Measurements from ENCODE around the gene ROBO2.

The ROBO2 gene

DNA sequence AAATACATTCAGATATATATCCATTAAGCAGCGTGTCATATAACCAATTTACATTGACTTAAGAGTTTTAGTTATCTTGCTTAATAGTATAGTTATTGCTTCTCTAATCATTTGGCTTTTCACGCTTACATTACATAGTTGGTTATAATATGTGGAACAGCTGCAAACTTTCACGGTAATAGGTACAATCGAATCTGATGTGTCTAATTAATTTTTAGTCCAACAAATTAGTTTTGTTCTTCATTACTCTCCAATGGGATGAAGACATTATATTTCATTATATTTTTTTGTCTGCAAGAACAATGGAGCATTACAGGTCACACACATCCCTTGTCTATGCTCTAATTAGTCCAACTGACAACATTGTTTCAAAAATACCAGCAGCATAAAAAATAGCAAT, 546.3 kb downstream of the ROBO2 start:
- Histone ChIP-seq H4K20me1 (ENCODE audit: insufficient read depth) (no peaks in the 10 kb centered on the region), H3K27me3 (ENCODE audit: insufficient read depth, low read depth) (no peaks in the 10 kb centered on the region), H3K4me1 (ENCODE audit: low read depth, poor library complexity, severe bottlenecking) (no peaks in the 10 kb centered on the region), H3K4me3 (IDR thresholded peaks at IDR 0.05; ENCODE audit: insufficient read depth, low read depth, low read length) (no peak overlapping the region), H3K27ac (no peak overlapping the region), H3K9ac (no peak overlapping the region), H3K4me2 (no peak overlapping the region), H3K36me3 (ENCODE audit: insufficient read depth) (no peaks in the 10 kb centered on the region), H3K79me2 (ENCODE audit: insufficient read depth, low read depth) (no peaks in the 10 kb centered on the region), H2AFZ (ENCODE audit: low read depth) (no peak overlapping the region)
- TF ChIP-seq, protein P1, sequence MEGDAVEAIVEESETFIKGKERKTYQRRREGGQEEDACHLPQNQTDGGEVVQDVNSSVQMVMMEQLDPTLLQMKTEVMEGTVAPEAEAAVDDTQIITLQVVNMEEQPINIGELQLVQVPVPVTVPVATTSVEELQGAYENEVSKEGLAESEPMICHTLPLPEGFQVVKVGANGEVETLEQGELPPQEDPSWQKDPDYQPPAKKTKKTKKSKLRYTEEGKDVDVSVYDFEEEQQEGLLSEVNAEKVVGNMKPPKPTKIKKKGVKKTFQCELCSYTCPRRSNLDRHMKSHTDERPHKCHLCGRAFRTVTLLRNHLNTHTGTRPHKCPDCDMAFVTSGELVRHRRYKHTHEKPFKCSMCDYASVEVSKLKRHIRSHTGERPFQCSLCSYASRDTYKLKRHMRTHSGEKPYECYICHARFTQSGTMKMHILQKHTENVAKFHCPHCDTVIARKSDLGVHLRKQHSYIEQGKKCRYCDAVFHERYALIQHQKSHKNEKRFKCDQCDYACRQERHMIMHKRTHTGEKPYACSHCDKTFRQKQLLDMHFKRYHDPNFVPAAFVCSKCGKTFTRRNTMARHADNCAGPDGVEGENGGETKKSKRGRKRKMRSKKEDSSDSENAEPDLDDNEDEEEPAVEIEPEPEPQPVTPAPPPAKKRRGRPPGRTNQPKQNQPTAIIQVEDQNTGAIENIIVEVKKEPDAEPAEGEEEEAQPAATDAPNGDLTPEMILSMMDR (conservative IDR thresholded peaks at IDR 0.05; ENCODE audit: low read depth, low read length): no peak

DNA sequence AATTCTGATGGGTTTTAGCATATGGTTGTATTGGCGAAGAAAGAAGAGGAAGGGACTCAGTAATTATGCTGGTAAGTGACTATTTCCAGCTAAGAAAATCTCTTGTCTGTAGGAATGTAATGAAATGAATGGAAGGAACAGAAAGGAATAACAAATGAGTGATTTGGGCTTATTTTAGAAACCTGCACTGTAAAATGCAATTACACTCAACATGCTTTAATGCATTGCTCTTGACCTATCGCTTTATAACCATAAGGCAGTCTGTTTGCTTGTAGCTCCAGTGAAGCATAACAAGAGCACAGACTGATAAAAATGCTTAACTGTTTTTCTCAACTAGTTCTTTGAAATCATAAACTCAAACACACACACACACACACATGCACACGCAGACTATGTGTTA, 549.0 kb downstream of the ROBO2 start:
- Histone ChIP-seq H3K4me2 (no peak overlapping the region), H3K79me2 (ENCODE audit: insufficient read depth, low read depth) (no peaks in the 10 kb centered on the region), H4K20me1 (ENCODE audit: insufficient read depth) (no peaks in the 10 kb centered on the region), H3K9ac (no peak overlapping the region), H2AFZ (ENCODE audit: low read depth) (no peak overlapping the region), H3K27ac (no peak overlapping the region), H3K36me3 (ENCODE audit: insufficient read depth) (no peaks in the 10 kb centered on the region), H3K4me1 (ENCODE audit: low read depth, poor library complexity, severe bottlenecking) (no peaks in the 10 kb centered on the region), H3K4me3 (IDR thresholded peaks at IDR 0.05; ENCODE audit: insufficient read depth, low read depth, low read length) (no peak overlapping the region), H3K27me3 (ENCODE audit: insufficient read depth, low read depth) (no peaks in the 10 kb centered on the region)
- TF ChIP-seq, protein P1 (conservative IDR thresholded peaks at IDR 0.05; ENCODE audit: low read depth, low read length): no peak

DNA sequence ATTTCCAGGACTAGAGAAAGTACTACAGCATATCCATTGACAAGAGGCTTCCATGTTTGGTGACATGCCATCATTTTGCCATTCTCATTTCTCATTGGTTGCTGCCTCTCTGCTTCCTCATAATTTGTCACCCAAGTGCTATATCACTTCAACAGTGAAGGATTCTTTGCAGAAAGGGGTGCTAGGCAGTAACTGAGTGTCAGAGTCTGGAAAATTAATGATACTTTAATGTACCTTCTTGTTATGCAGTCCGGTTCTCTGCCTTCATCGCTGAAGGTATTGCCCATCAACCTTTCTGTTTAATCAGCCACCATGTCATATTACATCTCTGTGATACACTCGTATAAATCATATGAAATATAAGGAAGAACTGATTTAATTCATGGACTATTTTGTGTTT, 550.3 kb downstream of the ROBO2 start:
- no peak overlapping the region for H3K4me3 ChIP-seq (IDR thresholded peaks at IDR 0.05; ENCODE audit: insufficient read depth, low read depth, low read length)
- H4K20me1 ChIP-seq (ENCODE audit: insufficient read depth): no peaks in the 10 kb centered on the region
- H2AFZ ChIP-seq (ENCODE audit: low read depth): no peak overlapping the region
- H3K79me2 ChIP-seq (ENCODE audit: insufficient read depth, low read depth): no peaks in the 10 kb centered on the region
- no peak overlapping the region for H3K4me2 ChIP-seq
- no peaks in the 10 kb centered on the region for H3K27me3 ChIP-seq (ENCODE audit: insufficient read depth, low read depth)
- no peaks in the 10 kb centered on the region for H3K4me1 ChIP-seq (ENCODE audit: low read depth, poor library complexity, severe bottlenecking)
- H3K36me3 ChIP-seq (ENCODE audit: insufficient read depth): no peaks in the 10 kb centered on the region
- TF ChIP-seq, protein P1 (conservative IDR thresholded peaks at IDR 0.05; ENCODE audit: low read depth, low read length): no peak
- H3K27ac ChIP-seq: no peak overlapping the region
- H3K9ac ChIP-seq: no peak overlapping the region

DNA sequence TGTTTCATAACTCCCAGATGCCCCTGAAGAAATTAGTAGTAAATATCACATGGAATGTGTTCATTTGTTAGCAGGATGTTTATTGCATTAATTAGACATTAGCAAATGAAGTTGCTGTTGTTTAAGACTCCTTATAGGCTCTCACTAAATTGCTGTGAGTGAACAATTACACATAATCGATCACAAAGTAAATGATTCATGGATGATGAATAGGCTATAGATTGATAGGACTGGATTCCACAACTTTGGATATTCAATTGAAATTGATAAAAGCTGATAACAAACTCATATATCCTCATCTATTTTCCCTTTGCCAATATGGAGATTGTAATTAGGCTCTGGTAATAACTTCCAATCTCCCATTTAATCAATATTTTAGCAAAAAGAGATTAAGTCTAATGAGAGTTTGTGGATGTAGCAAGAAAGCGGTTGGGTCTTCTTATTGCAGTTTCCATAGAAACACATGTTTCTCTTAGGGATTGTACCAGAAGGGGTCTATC, 555.5 kb downstream of the ROBO2 start:
- Histone ChIP-seq H3K4me1 (ENCODE audit: low read depth, poor library complexity, severe bottlenecking) (no peaks in the 10 kb centered on the region), H3K4me2 (no peak overlapping the region), H3K27ac (no peak overlapping the region), H3K27me3 (ENCODE audit: insufficient read depth, low read depth) (no peaks in the 10 kb centered on the region), H2AFZ (ENCODE audit: low read depth) (no peak overlapping the region), H4K20me1 (ENCODE audit: insufficient read depth) (no peaks in the 10 kb centered on the region), H3K79me2 (ENCODE audit: insufficient read depth, low read depth) (no peaks in the 10 kb centered on the region), H3K36me3 (ENCODE audit: insufficient read depth) (no peaks in the 10 kb centered on the region), H3K9ac (no peak overlapping the region), H3K4me3 (IDR thresholded peaks at IDR 0.05; ENCODE audit: insufficient read depth, low read depth, low read length) (no peak overlapping the region)
- TF ChIP-seq, protein P1 (conservative IDR thresholded peaks at IDR 0.05; ENCODE audit: low read depth, low read length): no peak
